HL-60/S4 (cell line): ENCODE results near the gene ZCRB1.
"Not testable (repeated sequence)": the region's sequence is repeated elsewhere in the genome, so short reads cannot be mapped to it uniquely, and the experiment has no call there.

Source experiments
- in situ Hi-C: fragments of 300-500 bp; cut with MboI; formaldehyde crosslinking; loops from 2 replicates; pipeline ENCODE4 v1.14.3; 2022; ENCODE audit warnings: low sequenced_read_pairs

Gene ZCRB1

GRCh38 chr12:42325653-42326474 lies at the start of gene ZCRB1, which contains the start of gene PPHLN1:
ZCRB1 (minus strand) TSS chr12:42326094; CDS start chr12:42324102, 1,992 bp downstream.
PPHLN1 (plus strand) TSS chr12:42326167; CDS start chr12:42335903, 9,736 bp downstream.
- in situ Hi-C loops = no loop called here

GRCh38 chr12:42373669-42374068 lies 47.8 kb upstream of the ZCRB1 start:
- in situ Hi-C loops = loop anchor here (10.0 kb wide), 1 partner anchor 239 kb away; no protein-coding TSS in a partner anchor

- in situ Hi-C loops = loop anchor here (10.0 kb wide), 1 partner anchor 237 kb away; no protein-coding TSS in a partner anchor
Measured at GRCh38 chr12:42372154-42372791, 46.4 kb upstream of the ZCRB1 start.

GRCh38 chr12:42370013-42370412 lies 44.1 kb upstream of the ZCRB1 start:
- in situ Hi-C loops = loop anchor here (10.0 kb wide), 1 partner anchor 235 kb away; no protein-coding TSS in a partner anchor

GRCh38 chr12:42365486-42365885 lies 39.6 kb upstream of the ZCRB1 start:
- in situ Hi-C loops = no loop called here

- in situ Hi-C loops = no loop called here
Measured at GRCh38 chr12:42364692-42365091, 38.8 kb upstream of the ZCRB1 start.

DNA sequence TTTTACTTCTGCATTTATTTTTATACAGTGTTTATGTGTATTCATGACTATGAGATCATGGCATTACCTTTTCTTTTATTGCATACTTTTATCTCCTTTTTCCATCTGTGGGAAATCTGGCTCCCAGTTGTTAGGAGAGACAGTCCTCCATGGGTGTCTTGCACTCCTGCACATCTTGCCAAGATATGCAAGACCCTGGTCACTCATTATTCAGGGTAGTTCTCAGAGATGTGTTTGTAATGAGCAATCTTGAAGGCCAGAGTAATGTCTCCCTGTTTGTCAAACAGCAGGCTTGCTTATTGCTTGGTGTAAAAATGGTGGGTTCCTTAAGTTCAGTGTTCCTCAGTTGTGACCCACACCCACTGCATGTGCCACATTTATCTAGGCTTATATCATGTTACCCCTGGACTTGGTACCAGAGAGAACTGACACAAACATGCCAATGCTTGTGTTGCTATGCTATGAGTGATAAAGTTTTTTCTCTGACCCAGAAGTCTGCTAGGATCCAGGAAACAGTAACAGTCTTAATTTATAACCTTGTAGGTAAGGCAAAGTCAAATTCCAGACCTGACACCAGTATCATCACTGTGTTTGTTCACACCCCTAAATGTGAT lies 36.9 kb upstream of the ZCRB1 start:
- in situ Hi-C loops = no loop called here

GRCh38 chr12:42361909-42362646 lies 36.2 kb upstream of the ZCRB1 start:
- in situ Hi-C loops = no loop called here

DNA sequence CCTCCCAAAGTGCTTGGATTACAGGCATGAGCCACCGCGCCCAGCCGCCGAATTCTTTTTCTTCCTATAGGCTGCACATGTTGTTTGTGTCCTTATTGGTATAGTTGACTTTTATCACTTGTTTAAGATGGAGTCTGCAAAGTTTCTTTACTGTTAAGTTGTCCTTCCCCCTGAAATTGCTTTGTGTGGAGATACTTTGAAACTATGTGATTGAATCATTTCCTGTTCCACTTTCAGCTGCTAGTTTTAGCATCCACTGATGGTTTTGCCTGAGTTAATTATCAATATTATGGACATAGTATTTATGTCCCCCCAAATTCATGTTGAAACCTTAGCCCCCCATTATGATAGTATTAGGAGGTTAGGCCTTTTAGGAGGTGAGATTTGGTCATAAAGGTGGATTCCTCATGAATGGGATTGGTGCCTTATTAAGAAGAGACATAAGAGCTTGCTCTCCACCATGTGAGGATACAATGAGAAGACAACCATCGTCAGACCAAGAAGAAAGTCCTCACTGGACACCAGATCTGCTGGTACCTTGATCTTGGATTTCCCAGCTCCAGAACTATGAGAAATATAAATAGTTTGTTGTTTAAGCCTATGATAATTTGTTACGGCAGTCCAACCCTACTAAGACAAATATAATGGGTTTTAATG lies 35.0 kb upstream of the ZCRB1 start:
- in situ Hi-C loops = no loop called here

DNA sequence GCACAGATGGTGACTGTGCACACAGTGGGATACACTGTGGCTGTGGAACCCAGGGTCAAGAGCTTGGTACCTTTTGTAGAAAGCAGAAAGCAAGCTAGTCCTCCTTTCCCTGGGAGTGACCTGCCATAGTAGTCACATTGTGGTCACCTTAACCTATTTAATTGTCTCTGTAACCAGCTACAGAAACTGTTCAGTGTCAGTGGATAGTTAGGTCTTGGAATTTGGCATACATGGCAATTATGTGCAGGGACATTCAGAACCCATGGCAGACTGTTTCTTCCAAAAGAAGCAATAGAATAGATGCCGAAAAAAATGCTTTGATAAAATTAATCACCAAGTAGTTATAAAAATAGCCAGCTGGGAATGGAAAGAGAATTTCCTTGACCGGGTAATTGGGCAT lies 30.4 kb upstream of the ZCRB1 start:
- in situ Hi-C loops = no loop called here

DNA sequence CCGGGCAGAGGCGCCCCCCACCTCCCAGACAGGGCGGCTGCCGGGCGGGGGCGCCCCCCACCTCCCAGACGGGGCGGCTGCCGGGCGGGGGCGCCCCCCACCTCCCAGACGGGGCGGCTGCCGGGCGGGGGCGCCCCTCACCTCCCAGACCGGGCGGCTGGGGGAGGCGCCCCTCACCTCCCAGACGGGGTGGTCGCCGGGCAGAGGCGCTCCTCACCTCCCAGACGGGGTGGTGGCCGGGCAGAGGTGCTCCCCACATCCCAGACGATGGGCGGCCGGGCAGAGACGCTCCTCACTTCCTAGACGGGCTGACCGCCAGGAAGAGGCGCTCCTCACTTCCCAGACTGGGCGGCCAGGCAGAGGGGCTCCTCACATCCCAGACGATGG lies 24.1 kb upstream of the ZCRB1 start:
- in situ Hi-C loops = not testable (repeated sequence)

DNA sequence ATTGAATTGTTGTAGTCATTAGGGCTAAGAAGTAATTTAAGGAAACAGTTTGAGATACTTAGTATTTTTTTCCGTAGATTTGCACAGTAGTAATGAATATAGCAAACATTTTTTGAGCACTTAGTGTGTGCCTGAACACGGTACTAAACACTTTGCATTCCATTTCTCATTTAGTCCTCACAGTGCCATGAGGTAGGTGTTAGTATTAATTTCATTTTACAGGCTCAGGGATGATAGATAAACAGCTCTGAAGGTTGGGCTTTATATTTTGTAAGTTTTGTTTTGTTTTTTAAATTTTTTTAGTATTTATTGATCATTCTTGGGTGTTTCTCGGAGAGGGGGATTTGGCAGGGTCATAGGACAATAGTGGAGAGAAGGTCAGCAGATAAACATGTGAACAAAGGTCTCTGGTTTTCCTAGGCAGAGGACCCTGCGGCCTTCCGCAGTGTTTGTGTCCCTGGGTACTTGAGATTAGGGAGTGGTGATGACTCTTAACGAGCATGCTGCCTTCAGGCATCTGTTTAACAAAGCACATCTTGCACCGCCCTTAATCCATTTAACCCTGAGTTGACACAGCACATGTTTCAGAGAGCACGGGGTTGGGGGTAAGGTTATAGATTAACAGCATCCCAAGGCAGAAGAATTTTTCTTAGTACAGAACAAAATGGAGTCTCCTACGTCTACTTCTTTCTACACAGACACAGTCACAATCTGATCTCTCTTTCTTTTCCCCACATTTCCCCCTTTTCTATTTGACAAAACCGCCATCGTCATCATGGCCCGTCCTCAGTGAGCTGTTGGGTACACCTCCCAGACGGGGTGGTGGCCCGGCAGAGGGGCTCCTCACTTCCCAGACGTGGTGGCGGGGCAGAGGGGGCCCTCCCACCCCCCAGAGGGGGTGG lies 23.5 kb upstream of the ZCRB1 start:
- in situ Hi-C loops = not testable (repeated sequence)

DNA sequence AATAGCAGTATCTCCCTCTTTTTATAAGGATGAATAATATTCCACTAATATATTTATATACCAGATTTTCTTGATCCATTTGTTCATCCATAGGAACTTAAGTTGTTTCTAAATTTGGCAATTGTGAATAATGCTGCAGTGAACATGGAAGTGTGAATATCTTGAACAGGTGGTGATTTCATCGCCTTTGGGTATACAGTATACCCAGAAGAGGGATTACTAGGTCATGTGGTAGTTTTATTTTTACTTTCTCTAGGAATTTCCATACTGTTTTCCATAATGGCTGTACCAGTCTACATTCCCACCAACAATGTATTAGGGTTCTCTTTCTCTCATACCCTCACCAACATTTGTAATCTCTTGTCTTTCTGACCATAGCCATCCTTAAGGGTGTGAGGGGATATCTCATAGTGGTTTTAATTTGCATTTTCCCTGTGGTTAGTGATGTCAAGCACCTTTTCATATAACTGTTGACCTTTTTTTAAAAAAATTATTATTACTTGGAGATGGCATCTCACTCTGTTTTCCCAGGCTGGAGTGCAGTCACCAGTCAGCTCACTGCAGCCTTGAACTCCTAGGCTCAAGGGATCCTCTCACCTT lies 20.6 kb upstream of the ZCRB1 start:
- in situ Hi-C loops = no loop called here

DNA sequence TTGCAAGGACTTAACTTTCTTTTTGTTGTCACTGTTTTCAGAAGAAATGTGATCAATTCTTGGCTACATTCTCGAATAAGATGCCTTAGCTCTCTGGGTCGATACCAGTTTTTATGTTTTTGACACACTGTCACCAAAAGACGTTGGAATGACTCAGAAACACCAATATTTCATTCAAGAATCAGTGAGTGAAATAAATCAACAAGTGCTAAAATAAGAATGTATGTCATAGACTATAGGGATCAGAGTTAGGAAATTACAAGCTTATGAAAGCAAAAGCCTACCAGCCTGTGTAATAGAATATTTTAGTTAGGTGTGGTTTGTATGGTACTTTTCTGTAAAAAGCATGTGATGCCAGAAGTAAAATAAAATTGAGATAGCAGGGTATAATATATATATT lies 17.8 kb upstream of the ZCRB1 start:
- in situ Hi-C loops = no loop called here

DNA sequence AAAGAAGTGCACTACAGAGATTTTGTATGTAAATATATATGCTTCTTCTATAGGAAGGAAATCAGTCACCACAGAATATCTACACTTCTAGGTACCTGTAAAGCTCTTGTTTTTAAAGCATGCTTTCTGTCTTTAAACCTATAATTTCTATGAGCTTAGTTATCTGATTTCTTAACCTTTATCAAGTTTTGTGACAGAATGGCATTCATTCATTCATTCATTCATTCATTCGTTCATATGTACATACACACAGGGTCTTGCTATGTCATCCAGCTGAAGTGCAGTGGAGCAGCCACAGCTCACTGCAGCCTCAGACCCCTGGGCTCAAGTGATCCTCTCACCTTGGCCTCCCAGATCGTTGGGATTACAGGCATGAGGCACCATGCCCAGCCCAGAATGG lies 16.1 kb upstream of the ZCRB1 start:
- in situ Hi-C loops = no loop called here

GRCh38 chr12:42338280-42338679 lies 12.4 kb upstream of the ZCRB1 start:
- in situ Hi-C loops = no loop called here

DNA sequence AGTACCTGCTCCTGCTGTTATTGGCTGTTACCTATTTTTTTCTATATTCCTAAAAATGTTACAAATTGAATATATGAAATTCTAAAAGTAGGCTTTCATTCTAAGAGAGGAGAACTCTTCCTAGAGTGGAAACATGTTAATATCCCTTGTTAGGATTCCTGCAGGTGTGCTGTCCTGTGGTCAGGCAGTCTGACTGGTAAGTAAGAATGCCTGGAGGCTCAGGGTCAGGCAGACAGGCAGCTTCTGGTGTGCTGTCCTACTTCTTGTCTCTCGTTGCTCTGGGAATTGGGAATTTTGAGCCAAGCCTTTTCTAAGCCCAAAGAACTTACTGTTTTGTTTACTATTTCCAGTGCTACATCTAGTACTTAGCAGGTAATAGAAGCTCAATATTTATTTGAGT lies 10.4 kb upstream of the ZCRB1 start:
- in situ Hi-C loops = no loop called here

- in situ Hi-C loops = no loop called here
Measured at GRCh38 chr12:42332301-42333285, 6.7 kb upstream of the ZCRB1 start.
